ENCODE results near the gene ITGB8.

The ITGB8 gene

DNA sequence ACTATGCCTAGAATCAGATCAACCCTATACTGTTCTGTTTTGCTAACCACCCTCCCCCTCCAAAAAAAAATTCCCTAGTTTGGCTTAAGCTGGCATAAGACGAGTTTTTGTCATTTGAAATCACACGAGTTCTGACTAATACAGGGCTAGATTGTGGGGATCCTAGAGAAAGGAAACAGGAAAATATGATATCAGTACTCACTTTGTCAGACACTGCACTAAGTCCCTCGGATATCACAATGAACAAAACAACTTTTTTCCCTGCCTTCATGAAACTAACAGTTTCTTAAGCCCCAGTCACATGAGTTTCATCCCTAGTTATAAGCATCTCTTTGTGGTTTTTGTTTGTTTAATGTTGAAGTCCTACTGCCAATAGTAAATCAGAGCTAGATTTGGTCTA is 118.5 kb downstream of the ITGB8 start:
- Histone ChIP-seq H3K9me3 (ENCODE audit: insufficient read depth, low read length, severe bottlenecking) (no peaks in the 10 kb centered on the region), H3K36me3 (ENCODE audit: insufficient read depth, low read length) (no peaks in the 10 kb centered on the region), H3K4me2 (ENCODE audit: insufficient read depth, low read length) (no peak overlapping the region), H3K27ac (ENCODE audit: low read length) (no peak overlapping the region), H3K79me2 (ENCODE audit: insufficient read depth, low read length) (no peaks in the 10 kb centered on the region), H3K4me1 (ENCODE audit: insufficient read depth, low read length) (no peaks in the 10 kb centered on the region), H3K9ac (ENCODE audit: low read depth, low read length) (no peak overlapping the region), H3K4me3 (ENCODE audit: low read depth in 1 of 2, low read length in 2 of 2) (no peak overlapping the region), H3K27me3 (ENCODE audit: insufficient read depth, low read length, poor library complexity) (no peaks in the 10 kb centered on the region), H2AFZ (ENCODE audit: low read depth, low read length) (no peak overlapping the region), H4K20me1 (ENCODE audit: insufficient read depth, low read length) (no peaks in the 10 kb centered on the region)
- no peak for DNase-seq
- no peak for ATAC-seq (ENCODE audit: insufficient read depth, low read depth)
- TF ChIP-seq, protein P1, sequence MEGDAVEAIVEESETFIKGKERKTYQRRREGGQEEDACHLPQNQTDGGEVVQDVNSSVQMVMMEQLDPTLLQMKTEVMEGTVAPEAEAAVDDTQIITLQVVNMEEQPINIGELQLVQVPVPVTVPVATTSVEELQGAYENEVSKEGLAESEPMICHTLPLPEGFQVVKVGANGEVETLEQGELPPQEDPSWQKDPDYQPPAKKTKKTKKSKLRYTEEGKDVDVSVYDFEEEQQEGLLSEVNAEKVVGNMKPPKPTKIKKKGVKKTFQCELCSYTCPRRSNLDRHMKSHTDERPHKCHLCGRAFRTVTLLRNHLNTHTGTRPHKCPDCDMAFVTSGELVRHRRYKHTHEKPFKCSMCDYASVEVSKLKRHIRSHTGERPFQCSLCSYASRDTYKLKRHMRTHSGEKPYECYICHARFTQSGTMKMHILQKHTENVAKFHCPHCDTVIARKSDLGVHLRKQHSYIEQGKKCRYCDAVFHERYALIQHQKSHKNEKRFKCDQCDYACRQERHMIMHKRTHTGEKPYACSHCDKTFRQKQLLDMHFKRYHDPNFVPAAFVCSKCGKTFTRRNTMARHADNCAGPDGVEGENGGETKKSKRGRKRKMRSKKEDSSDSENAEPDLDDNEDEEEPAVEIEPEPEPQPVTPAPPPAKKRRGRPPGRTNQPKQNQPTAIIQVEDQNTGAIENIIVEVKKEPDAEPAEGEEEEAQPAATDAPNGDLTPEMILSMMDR (IDR thresholded peaks at IDR 0.05; ENCODE audit: borderline replicate concordance, extremely low read depth, low read length, poor library complexity, severe bottlenecking) = no peak
- no peak for TF ChIP-seq EZH2 (IDR thresholded peaks at IDR 0.05; ENCODE audit: borderline replicate concordance, low read depth, low read length, severe bottlenecking)

DNA sequence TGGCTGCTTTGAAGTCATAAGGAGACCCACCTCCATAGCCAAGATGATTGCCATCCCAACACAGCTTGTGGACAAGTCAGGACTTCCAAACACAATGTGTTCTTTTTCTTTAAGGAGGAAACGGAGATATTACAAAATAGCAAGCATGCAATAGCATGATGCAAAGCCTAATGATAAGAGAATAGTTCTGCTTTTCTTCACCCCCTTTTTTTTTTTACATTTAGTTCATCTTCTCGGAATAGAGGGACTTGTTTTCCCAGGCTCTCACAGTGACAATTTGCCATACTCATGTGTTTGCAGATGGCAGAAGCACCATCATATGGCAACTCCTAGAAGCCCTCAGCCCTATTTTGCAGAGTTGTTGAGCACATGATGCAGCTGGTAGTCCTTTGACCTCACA is 119.8 kb downstream of the ITGB8 start:
- no peaks in the 10 kb centered on the region for H3K4me1 ChIP-seq (ENCODE audit: insufficient read depth, low read length)
- no peak overlapping the region for H2AFZ ChIP-seq (ENCODE audit: low read depth, low read length)
- no peak for TF ChIP-seq EZH2 (IDR thresholded peaks at IDR 0.05; ENCODE audit: borderline replicate concordance, low read depth, low read length, severe bottlenecking)
- TF ChIP-seq, protein P1 (IDR thresholded peaks at IDR 0.05; ENCODE audit: borderline replicate concordance, extremely low read depth, low read length, poor library complexity, severe bottlenecking) = no peak
- H3K79me2 ChIP-seq (ENCODE audit: insufficient read depth, low read length) = no peaks in the 10 kb centered on the region
- DNase-seq (no peak), ATAC-seq (ENCODE audit: insufficient read depth, low read depth) (no peak)
- no peaks in the 10 kb centered on the region for H4K20me1 ChIP-seq (ENCODE audit: insufficient read depth, low read length)
- no peak overlapping the region for H3K27ac ChIP-seq (ENCODE audit: low read length)
- no peak overlapping the region for H3K4me2 ChIP-seq (ENCODE audit: insufficient read depth, low read length)
- H3K27me3 ChIP-seq (ENCODE audit: insufficient read depth, low read length, poor library complexity) = no peaks in the 10 kb centered on the region
- no peak overlapping the region for H3K9ac ChIP-seq (ENCODE audit: low read depth, low read length)
- H3K36me3 ChIP-seq (ENCODE audit: insufficient read depth, low read length) = no peaks in the 10 kb centered on the region
- no peaks in the 10 kb centered on the region for H3K9me3 ChIP-seq (ENCODE audit: insufficient read depth, low read length, severe bottlenecking)
- H3K4me3 ChIP-seq (ENCODE audit: low read depth in 1 of 2, low read length in 2 of 2) = no peak overlapping the region

DNA sequence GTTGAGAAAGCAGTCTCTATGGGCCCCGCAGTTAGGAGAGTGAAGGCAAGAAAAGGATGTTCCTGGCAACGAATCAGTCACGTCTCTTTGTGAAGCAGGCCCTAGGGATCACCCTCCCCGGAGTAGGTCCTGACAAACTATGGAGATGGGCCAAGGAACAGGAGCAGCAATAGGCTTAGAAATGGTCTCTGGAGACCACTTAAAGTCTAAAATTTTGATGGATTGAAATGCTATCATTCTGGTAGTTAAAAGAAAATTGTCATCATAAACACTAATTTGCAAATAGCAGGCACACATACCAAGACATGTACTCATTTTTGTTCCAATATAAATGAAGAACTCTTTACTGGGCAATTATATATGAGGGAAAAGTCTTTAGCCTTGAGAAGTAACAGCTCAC is 123.5 kb downstream of the ITGB8 start:
- ATAC-seq (ENCODE audit: insufficient read depth, low read depth) (no peak), DNase-seq (no peak)
- Histone ChIP-seq H2AFZ (ENCODE audit: low read depth, low read length) (no peak overlapping the region), H4K20me1 (ENCODE audit: insufficient read depth, low read length) (no peaks in the 10 kb centered on the region), H3K36me3 (ENCODE audit: insufficient read depth, low read length) (no peaks in the 10 kb centered on the region), H3K4me3 (ENCODE audit: low read depth in 1 of 2, low read length in 2 of 2) (no peak overlapping the region), H3K9ac (ENCODE audit: low read depth, low read length) (no peak overlapping the region), H3K27ac (ENCODE audit: low read length) (no peak overlapping the region), H3K4me1 (ENCODE audit: insufficient read depth, low read length) (no peaks in the 10 kb centered on the region), H3K79me2 (ENCODE audit: insufficient read depth, low read length) (no peaks in the 10 kb centered on the region), H3K9me3 (ENCODE audit: insufficient read depth, low read length, severe bottlenecking) (no peaks in the 10 kb centered on the region), H3K27me3 (ENCODE audit: insufficient read depth, low read length, poor library complexity) (no peaks in the 10 kb centered on the region), H3K4me2 (ENCODE audit: insufficient read depth, low read length) (no peak overlapping the region)
- TF ChIP-seq EZH2 (IDR thresholded peaks at IDR 0.05; ENCODE audit: borderline replicate concordance, low read depth, low read length, severe bottlenecking) = no peak
- TF ChIP-seq, protein P1 (IDR thresholded peaks at IDR 0.05; ENCODE audit: borderline replicate concordance, extremely low read depth, low read length, poor library complexity, severe bottlenecking) = no peak

DNA sequence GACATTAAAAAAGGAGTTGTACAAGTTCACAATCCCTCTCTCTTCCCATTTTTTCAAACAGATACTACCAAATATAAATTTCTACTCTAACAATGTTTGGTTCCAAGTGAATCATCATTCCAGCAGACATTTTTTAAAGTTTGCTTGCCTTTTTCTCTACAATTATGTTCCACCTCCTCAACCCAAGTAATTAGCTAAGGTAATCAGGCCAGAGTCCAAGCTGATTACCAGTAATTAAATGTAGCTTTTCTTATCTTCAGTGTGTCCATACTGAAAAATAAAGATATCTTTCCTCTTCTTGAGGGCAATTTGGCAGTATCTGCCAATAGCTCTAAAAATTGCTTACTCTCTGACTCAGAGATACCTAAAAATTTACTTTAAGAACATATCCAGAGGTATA is 126.0 kb downstream of the ITGB8 start:
- TF ChIP-seq, protein P1 (IDR thresholded peaks at IDR 0.05; ENCODE audit: borderline replicate concordance, extremely low read depth, low read length, poor library complexity, severe bottlenecking) = no peak
- TF ChIP-seq EZH2 (IDR thresholded peaks at IDR 0.05; ENCODE audit: borderline replicate concordance, low read depth, low read length, severe bottlenecking) = no peak
- Histone ChIP-seq H3K9ac (ENCODE audit: low read depth, low read length) (no peak overlapping the region), H3K79me2 (ENCODE audit: insufficient read depth, low read length) (no peaks in the 10 kb centered on the region), H2AFZ (ENCODE audit: low read depth, low read length) (no peak overlapping the region), H3K4me1 (ENCODE audit: insufficient read depth, low read length) (no peaks in the 10 kb centered on the region), H3K36me3 (ENCODE audit: insufficient read depth, low read length) (no peaks in the 10 kb centered on the region), H3K9me3 (ENCODE audit: insufficient read depth, low read length, severe bottlenecking) (no peaks in the 10 kb centered on the region), H3K27ac (ENCODE audit: low read length) (no peak overlapping the region), H3K4me3 (ENCODE audit: low read depth in 1 of 2, low read length in 2 of 2) (no peak overlapping the region), H4K20me1 (ENCODE audit: insufficient read depth, low read length) (no peaks in the 10 kb centered on the region), H3K4me2 (ENCODE audit: insufficient read depth, low read length) (no peak overlapping the region), H3K27me3 (ENCODE audit: insufficient read depth, low read length, poor library complexity) (no peaks in the 10 kb centered on the region)
- no peak for ATAC-seq (ENCODE audit: insufficient read depth, low read depth)
- DNase-seq = no peak

Measured in DND-41 (cell line).